GM19372 (cell line): Measurements from ENCODE around the gene FKBP3.
"Not testable (repeated sequence)": the region's sequence is repeated elsewhere in the genome, so short reads cannot be mapped to it uniquely, and the experiment has no call there.

Experiments used
- ATAC-seq: cut with Tn5 transposase; IDR thresholded peaks from one replicate; pipeline ENCODE4 v1.9.1; 2021; ENCODE audit warnings: mild to moderate bottlenecking, low read depth, moderate library complexity; ENCODE audit not compliant: unreplicated experiment

The FKBP3 gene

GRCh38 chr14:45114327-45114726 is 20.0 kb downstream of the FKBP3 start:
- no peak for ATAC-seq

- no peak for ATAC-seq
Observed at GRCh38 chr14:45112896-45113781, 21.1 kb downstream of the FKBP3 start.

DNA sequence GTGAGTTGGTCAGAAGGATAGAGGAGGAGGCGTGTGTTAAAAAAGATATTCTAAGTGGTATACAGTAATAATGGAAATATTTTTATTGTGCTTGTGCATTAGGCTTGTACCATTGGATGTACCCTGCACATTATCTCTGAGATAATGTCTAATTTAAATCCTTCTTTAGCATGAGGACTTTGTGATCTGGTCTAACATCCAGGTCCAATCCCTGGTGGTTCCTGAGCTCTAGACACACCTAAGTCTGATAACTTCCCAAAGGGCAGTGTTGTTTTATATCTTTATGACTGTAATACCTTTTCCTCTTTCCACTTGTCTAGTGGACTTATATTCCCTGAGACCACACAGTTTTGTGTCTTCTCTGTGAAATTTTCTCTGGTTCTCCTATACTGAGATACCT is 29.7 kb downstream of the FKBP3 start:
- no peak for ATAC-seq

DNA sequence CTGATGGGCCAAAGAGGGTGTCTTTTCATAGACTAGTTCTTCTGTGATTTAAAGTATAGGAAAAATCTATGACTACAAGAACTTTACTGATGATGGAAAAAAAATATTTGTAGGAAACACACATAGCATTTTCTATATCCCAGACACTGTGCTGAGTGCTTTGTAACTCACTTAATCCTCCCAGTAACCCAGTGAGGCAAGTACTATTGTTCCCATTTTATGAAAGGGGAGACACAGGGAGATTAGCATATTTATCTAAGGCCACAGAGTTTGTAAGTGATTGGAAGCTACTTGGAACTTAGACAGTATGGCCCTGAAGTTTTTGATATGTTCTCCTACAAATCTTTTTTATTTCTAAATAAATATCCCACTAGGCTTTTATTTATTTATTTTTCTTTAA is 30.5 kb downstream of the FKBP3 start:
- ATAC-seq: no peak

GRCh38 chr14:45096218-45096617 is 38.1 kb downstream of the FKBP3 start:
- ATAC-seq: no peak

DNA sequence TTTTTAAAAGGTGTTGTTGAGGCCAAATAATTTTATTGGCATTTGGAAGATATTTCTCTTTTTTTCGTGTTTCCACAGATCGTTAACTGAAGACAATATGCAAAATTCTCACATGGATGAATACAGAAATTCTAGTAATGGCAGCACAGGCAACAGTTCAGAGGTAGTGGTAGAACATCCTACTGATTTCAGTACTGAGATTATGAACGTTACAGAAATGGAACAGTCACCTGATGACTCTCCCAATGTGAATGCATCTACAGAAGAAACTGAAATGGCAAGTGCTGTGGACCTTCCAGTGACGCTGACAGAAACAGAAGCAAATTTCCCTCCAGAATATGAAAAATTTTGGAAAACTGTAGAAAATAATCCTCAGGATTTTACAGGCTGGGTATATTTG is 39.1 kb downstream of the FKBP3 start:
- ATAC-seq: no peak

DNA sequence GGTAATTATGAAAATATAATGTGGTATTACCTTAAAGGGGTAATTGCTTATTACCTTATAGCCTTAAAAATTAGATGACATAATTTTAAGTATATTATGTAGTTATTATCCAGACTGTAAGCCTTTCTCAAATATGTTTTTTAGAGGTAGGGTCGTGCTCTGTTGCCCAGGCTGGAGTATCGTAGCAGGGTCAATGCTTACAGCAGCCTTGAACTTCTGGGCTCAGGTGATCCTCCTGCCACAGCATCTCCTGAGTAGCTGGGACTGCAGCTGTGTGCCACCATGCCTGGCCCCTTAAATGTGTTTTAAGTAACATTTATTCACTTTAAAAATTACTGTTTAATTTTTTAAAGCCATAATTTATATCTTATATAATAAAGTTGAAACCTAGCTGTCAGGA is 40.0 kb downstream of the FKBP3 start:
- ATAC-seq: no peak

- ATAC-seq: no peak
Observed at GRCh38 chr14:45091710-45092109, 42.6 kb downstream of the FKBP3 start.

GRCh38 chr14:45089813-45090212 is 44.5 kb downstream of the FKBP3 start:
- peak; percentile 54 for ATAC-seq

DNA sequence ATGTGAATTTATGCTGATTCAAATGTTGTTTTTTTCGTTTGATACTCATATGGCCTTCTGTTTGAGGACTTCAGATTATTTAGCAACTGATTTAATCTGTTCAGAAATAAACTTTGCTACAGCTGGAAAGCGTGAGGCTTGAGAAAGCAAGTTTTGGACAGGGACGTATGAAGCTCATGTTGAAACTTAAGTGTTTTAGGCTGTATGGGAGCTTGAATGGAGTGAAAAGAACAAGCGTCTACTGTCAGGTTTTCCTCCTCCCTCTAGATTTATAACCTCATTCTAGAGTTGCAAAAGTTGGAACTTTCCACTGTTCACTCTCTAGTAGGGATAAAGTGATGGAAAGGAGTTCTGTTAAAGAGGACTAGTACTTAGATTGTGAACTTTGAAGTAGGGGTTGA is 49.3 kb downstream of the FKBP3 start:
- no peak for ATAC-seq

DNA sequence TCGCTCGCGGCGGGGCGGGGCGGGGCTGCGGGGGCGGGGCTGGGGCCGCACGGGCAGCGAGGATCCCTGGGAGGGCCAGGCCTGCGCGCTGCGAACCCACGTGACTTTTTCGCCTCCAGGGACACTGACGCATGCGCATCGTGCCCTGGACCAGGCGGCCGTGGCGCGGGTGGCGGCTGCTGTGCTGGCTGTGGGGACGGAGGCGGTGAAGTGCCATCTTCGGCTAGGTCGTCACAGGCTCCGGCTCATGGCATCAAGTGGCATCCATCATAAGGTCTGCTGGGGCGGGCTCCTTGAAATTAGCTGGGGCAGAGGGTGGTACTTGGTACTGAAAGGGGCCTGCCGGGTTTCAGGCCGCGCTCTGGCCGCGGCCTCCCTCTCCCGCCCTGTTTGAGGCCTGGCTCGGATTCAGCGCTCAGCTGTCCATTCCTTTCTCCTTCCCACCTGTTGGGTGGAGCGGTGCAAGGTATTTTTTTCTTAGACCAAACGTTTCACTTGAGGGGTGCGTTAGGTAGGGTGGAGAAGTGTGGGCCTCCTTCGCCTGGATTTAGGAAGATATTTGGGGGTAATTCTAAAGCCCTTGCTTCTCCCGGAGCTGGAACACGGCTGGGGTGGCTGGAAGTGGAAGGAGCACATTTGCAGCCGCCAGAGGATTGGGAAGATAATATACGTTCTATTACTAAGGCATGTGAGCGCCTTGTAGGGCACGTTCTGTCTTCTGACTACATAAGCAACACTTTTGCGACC is 50.1 kb downstream of the FKBP3 start, which contains the start of gene PRPF39:
Gene PRPF39 (plus strand): TSS at position 141 of the 747 bp plus-strand sequence. CDS start 11,124 bp downstream, outside the sequence.
- ATAC-seq: peak; percentile 91

GRCh38 chr14:45083617-45083975 is 50.7 kb downstream of the FKBP3 start:
- ATAC-seq: peak; percentile 17

DNA sequence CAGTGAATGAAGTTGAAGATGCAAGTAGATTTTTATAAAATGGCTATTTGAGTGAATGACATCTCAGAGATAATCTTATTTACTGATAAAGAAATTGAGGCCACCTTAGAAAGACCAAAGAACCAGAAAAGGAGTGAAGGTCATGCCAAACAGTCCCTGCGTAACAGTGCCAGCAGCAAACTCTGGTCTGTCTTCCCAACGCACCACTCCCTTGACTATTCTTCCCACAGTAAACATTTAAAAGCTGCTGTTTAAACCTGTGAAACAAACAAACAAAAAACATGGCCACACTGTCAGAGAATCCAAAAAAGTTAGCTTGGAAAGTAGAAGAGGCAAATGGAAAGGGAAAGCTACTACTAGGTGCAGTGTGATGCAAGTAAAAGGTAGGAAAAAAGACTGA is 51.9 kb downstream of the FKBP3 start:
- no peak for ATAC-seq

GRCh38 chr14:45081096-45081495 is 53.2 kb downstream of the FKBP3 start:
- not testable (repeated sequence) for ATAC-seq

DNA sequence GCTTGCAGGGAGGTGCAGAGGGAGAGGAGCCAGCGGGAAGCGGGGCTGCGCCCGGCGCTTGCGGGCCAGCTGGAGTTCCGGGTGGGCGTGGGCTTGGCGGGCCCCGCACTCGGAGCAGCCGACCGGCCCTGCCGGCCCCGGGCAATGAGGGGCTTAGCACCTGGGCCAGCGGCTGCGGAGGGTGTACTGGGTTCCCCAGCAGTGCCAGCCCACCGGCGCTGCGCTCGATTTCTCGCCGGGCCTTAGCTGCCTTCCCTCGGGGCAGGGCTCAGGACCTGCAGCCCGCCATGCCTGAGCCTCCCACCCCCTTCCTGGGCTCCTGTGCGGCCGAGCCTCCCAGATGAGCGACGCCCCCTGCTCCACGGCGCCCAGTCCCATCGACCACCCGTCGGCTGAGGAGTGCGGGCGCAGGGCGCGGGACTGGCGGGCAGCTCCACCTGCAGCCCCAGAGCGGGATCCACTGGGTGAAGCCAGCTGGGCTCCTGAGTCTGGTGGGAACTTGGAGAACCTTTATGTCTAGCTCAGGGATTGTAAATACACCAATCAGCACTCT is 53.8 kb downstream of the FKBP3 start:
- not testable (repeated sequence) for ATAC-seq

DNA sequence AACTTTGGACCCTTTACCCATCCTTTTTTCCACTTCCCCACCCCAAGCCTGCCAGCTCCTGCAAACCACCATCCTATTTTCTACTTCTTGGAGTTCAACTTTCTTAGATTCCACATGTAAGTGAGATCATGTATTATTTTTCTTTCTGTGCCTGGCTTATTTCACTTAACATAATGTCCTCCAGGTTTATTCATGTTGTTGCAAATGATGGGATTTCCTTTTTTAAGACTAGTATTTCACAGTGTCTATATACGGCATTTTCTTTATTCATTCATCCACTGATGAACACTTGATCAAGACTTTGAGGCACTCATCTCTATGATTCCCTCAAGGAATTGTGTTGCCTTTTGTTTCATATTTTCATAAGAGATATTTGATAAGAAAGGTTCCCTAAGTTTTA is 56.0 kb downstream of the FKBP3 start:
- ATAC-seq: no peak

- no peak for ATAC-seq
Observed at GRCh38 chr14:45073231-45073879, 60.9 kb downstream of the FKBP3 start.

GRCh38 chr14:45072126-45072525 is 62.2 kb downstream of the FKBP3 start:
- no peak for ATAC-seq

DNA sequence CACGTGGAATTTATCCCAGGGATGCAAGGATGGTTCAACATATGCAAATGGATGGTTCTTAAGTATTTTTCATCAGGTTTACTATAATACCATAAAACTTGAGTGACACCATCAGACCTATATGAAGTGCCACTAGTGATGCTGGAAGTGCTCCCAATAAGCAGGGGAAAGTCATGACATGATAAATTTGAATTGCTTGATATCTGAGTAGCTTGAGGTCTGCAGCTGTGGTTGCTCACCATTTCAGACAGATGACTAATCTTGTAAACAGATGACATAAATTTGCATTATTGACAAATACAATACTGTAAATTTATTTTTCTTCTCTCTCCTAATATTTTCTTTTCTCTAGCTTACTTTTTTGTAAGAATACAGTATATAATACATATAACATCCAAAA is 64.1 kb downstream of the FKBP3 start:
- ATAC-seq: no peak

GRCh38 chr14:45068396-45068795 is 65.9 kb downstream of the FKBP3 start:
- ATAC-seq: no peak

DNA sequence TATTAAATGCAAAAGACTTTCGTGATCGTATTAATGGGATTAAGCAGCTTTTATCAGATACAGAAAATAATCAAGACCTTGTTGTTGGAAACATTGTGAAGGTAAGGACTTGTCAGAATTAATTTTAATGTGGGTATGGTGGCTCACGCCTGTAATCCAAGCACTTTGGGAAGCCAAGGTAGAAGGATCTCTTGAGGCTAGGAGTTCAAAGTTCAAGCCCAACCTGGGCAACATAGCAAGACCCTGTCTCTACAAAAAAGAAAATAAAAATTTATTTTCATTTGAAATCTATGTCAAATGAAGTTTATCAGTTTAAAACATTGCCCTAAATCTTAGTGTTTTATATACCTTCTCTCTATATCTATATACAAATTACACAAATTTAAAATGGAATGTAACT is 67.6 kb downstream of the FKBP3 start:
- ATAC-seq: no peak
